Measurements from ENCODE around the gene PRRG1.
"Not testable (repeated sequence)": the region's sequence is repeated elsewhere in the genome, so short reads cannot be mapped to it uniquely, and the experiment has no call there.

The PRRG1 gene

DNA sequence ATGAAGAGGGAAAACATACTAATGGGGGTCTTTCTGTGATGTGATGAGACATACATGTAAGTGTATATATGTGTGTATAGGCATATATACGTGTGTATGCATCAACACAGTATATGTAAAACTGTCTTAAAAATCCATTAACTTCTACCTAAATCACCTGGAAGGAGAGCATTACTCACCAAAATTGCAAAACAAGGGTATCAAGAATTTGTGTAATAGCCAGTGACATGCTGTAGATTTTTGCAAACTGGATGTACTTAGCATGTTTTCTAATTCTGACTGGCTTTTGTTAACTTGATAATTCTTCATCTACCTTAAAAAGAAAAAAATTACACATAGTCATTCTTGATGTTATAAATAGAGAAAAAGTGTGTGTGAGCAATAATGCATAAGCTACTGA lies 104.7 kb downstream of the PRRG1 start:
- no peak for DNase-seq (ENCODE audit: low read depth)
- no peak overlapping the region for H3K4me3 ChIP-seq (ENCODE audit: low read depth, low read length)
- TF ChIP-seq POLR2A (IDR thresholded peaks at IDR 0.05; ENCODE audit: extremely low read depth, insufficient read length) (no peak), MYC (IDR thresholded peaks at IDR 0.05; ENCODE audit: low read depth, low read length) (no peak)
- TF ChIP-seq, protein P1, sequence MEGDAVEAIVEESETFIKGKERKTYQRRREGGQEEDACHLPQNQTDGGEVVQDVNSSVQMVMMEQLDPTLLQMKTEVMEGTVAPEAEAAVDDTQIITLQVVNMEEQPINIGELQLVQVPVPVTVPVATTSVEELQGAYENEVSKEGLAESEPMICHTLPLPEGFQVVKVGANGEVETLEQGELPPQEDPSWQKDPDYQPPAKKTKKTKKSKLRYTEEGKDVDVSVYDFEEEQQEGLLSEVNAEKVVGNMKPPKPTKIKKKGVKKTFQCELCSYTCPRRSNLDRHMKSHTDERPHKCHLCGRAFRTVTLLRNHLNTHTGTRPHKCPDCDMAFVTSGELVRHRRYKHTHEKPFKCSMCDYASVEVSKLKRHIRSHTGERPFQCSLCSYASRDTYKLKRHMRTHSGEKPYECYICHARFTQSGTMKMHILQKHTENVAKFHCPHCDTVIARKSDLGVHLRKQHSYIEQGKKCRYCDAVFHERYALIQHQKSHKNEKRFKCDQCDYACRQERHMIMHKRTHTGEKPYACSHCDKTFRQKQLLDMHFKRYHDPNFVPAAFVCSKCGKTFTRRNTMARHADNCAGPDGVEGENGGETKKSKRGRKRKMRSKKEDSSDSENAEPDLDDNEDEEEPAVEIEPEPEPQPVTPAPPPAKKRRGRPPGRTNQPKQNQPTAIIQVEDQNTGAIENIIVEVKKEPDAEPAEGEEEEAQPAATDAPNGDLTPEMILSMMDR (IDR thresholded peaks at IDR 0.05; ENCODE audit: low read depth, low read length), result no peak
- TF ChIP-seq, protein P2, sequence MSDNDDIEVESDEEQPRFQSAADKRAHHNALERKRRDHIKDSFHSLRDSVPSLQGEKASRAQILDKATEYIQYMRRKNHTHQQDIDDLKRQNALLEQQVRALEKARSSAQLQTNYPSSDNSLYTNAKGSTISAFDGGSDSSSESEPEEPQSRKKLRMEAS (IDR thresholded peaks at IDR 0.05; ENCODE audit: low read depth, low read length), result no peak

DNA sequence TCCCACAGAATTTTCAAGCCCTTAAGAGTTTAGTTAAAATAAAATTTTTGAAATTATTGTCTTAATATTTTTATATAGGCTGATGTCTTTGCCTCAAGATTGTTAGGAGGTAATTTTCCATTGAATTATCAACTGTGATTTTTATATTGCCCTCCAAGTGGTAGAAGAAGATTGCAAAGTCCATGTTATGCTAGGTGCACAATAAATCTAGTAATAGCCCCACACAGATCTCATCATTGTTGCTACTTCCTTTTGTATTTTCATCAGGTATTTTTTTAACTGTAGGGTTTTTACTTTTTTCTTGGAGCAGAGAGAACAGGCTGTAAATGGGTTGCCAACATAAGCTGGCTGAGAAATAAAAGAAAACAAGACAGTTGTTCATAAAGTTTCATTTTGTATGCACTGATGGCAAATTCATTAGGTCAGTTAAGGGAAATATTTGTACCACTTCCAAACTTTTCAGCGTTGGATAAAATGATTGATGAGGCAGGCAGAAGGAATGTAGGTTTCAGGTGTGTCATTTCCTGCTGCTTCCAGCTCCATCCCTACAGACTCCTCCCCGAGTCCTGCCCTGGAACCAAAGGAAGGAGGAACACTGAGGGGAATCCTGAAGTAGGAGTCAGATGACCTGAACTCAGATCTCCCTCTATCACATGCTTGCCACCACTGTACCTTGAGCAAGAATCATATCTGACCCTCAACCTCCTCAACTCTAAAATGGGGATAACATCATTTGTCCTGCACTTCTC lies 105.5 kb downstream of the PRRG1 start:
- DNase-seq (ENCODE audit: low read depth), result no peak
- no peak overlapping the region for H3K4me3 ChIP-seq (ENCODE audit: low read depth, low read length)
- TF ChIP-seq, protein P2 (IDR thresholded peaks at IDR 0.05; ENCODE audit: low read depth, low read length), result no peak

DNA sequence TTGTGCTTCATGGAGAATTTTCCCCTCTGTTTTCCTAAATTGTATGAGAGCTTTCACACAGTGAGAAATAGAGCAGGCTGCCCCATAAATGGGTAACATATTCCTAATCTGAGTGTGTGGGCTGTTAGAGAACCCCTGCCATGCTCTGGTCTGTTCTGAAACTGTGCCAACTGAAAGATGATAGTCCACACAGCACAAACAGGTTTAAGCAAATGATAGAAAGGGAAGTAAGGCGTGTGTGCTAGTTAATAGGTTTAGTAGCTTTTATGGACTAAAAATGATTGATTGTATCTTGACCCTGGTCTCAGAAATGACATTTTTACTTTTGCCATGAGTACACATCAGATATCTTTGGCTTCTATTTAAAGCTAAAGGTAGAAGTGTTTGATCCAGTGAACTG lies 106.2 kb downstream of the PRRG1 start:
- no peak overlapping the region for H3K4me3 ChIP-seq (ENCODE audit: low read depth, low read length)
- TF ChIP-seq, protein P2 (IDR thresholded peaks at IDR 0.05; ENCODE audit: low read depth, low read length), result no peak
- TF ChIP-seq, protein P1 (IDR thresholded peaks at IDR 0.05; ENCODE audit: low read depth, low read length), result no peak
- TF ChIP-seq MYC (IDR thresholded peaks at IDR 0.05; ENCODE audit: low read depth, low read length) (no peak), POLR2A (IDR thresholded peaks at IDR 0.05; ENCODE audit: extremely low read depth, insufficient read length) (no peak)
- DNase-seq (ENCODE audit: low read depth), result no peak

DNA sequence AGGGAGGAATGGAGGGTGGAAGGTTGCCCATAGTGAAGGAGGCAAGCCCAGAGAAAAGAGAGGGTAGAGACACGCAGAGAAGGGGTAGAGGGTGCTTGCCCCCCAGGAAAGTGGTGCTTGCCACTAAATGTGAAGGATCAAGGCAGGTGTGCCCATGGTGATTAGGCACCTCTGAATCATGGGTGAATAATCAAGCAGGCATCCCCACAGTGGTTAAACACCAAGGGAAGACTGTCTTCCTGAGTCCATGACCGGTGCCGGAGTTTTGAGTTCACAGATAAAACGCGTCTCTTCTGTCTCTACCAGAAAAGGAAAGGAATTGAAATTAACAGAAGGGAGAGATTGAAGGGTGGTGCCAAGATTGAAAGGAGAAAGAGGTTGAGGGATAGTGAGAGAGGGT lies 111.1 kb downstream of the PRRG1 start:
- not testable (repeated sequence) for H3K4me3 ChIP-seq (ENCODE audit: low read depth, low read length); DNase-seq (ENCODE audit: low read depth)

DNA sequence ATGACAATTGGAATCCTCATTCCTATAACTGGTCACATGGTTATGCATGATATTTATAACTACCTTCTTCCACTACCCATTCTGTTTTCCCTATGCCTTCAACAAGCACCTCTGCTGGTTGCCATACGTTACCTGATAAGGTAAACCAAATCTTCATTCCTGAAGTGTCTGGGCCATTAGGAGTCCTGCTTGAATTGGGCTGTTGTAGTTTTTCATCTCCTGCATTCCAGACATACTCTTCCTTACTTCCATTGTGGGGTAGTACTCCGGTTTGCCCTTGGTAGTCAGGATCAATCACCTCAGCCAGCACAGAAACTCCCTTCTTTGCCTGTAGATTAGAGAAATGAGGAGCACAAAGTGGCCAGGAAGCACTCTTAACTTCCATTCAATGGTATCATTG lies 113.2 kb downstream of the PRRG1 start:
- H3K4me3 ChIP-seq (ENCODE audit: low read depth, low read length), result no peak overlapping the region
- TF ChIP-seq, protein P1 (IDR thresholded peaks at IDR 0.05; ENCODE audit: low read depth, low read length), result no peak
- TF ChIP-seq, protein P2 (IDR thresholded peaks at IDR 0.05; ENCODE audit: low read depth, low read length), result no peak
- TF ChIP-seq POLR2A (IDR thresholded peaks at IDR 0.05; ENCODE audit: extremely low read depth, insufficient read length) (no peak), MYC (IDR thresholded peaks at IDR 0.05; ENCODE audit: low read depth, low read length) (no peak)
- DNase-seq (ENCODE audit: low read depth), result no peak

DNA sequence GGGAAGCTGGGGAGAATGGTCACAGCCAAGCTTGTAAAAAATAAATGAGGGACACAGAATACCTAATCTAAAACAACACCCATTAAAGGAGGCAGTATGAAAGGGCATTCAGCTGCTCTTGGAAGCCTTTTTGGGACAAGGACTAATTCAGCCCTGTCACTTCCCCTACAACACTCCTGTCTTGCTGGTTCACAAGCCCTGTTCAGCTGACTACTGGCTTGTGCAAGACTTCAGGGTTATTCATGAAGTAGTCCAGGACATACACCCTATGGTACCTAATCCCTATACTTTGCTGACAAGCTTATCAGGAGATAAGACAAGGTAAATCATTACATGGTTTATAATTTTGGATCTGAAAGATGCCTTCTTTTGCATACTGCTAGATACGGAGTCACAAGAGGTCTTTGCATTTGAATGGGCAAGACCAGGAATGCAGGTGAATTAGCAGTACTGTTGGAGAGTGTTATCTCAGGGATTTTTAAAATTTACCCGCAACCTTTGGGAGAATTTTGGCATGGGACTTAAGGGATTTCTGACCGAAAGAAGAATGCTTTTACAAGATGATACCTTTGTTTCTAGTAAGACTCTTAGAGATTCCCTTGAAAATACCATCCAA lies 119.1 kb downstream of the PRRG1 start:
- TF ChIP-seq POLR2A (IDR thresholded peaks at IDR 0.05; ENCODE audit: extremely low read depth, insufficient read length) (no peak), MYC (IDR thresholded peaks at IDR 0.05; ENCODE audit: low read depth, low read length) (no peak)
- TF ChIP-seq, protein P1 (IDR thresholded peaks at IDR 0.05; ENCODE audit: low read depth, low read length), result no peak
- TF ChIP-seq, protein P2 (IDR thresholded peaks at IDR 0.05; ENCODE audit: low read depth, low read length), result no peak
- no peak overlapping the region for H3K4me3 ChIP-seq (ENCODE audit: low read depth, low read length)
- DNase-seq (ENCODE audit: low read depth), result no peak

All from NB4 (cell line).